ENCODE data around the gene GYPC.

GRCh38 chr2:126736133-126736874 lies 80.3 kb downstream of the GYPC start:
- TF ChIP-seq POLR2AphosphoS5 (IDR thresholded peaks at IDR 0.05; ENCODE audit: low read depth, low read length) (no peak), POLR2A (IDR thresholded peaks at IDR 0.05; ENCODE audit: low read depth, low read length) (no peak), TAF1 (IDR thresholded peaks at IDR 0.05; ENCODE audit: low read depth, low read length) (no peak), POU2F2 (IDR thresholded peaks at IDR 0.05; ENCODE audit: low read depth, low read length) (no peak), PAX5 (IDR thresholded peaks at IDR 0.05; ENCODE audit: insufficient read depth, low read length, severe bottlenecking) (no peak)

Data from GM12891 (cell line).